Activated CD4-positive, CD25-positive, alpha-beta regulatory T cell (primary cell): ENCODE results near the gene MRPL55.
A peak's percentile ranks its signal among the peaks of the same experiment; 100 is the strongest.

Source experiments
- DNase-seq, 4 experiments: peaks; one replicate each; lab custom pipeline; 2025; lab: John Stamatoyannopoulos, UW

Gene MRPL55

GRCh38 chr1:228084797-228085196, 24.3 kb downstream of the MRPL55 start:
- DNase-seq, result no peak

DNA sequence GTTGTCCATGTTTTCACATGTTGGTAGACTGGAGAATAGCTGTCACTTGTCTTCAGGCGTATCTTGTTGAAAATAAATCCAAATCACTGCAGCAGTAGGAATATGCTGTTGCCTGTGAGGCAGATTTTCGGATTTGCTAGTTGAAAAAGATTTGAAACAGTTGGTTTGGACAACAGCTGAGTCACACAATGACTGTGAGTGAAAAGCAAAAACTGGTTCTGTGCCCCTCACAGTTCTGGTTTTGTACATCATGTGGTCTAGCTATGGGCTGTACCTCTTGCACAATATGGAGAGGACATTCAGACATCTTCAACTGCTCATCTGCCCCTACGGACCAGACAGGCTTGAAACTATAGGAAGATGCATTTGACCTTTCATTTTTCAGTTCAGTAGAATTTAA, 24.8 kb downstream of the MRPL55 start:
- DNase-seq, result no peak

DNA sequence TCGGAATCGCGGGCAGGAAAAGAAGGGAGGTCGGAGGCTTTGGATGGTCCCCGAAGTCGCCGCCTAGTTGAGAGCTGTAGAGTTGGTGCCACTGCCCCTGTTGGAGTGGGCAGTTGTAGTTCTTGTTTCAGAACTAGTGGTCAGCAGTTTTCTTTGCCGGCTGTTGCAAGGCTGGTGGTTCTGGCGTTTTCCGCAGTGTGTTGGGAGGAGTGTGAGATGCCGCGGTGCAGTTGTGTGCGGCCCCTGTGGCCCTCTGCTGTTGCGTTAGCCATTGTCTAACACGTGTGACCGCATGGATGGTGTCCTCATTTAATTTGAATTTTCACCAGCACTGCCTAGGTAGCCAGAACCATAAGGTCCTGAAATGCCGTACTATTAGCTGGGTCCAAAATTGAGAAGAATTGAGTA, 25.2 kb downstream of the MRPL55 start:
- DNase-seq, result no peak

- peak in 1 of 4 experiments; percentile 48 for DNase-seq
Observed at GRCh38 chr1:228082918-228083870, 25.9 kb downstream of the MRPL55 start.

DNA sequence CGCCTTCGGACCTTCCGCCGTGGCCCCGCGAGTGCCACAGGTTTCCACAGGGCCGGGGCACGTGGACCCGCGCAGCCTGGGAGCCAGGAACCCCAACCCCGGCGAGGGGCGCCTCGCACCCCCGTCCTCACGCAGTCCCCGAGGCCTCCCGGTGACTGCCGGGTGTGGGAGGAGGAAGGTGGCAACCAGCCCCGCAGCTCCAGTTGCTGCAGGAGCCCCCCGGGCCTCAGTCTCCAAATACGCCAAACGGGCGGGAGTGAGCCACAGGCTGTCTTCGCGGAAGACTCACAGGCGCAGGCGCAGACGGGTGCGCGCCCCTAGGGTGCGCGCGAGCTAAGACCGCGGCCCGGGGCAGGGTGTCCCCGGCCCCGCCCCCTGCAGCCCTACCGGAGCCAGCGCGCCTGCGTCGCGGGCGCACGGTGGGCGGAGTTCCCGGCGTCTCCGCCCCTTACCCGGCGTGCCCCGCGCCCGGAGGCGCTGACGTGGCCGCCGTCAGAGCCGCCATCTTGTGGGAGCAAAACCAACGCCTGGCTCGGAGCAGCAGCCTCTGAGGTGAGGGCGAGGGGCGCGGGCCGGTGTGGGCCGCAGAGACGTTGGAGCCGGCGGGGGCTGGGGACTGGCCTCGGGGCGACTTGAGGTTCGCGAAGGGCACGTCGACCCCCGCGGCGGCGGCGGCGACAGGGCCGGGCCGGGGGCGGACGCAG, 26.7 kb downstream of the MRPL55 start, which contains the start of gene ARF1:
Gene ARF1, plus strand, starts transcription at position 495 of the 704 bp plus-strand sequence. CDS start 14,407 bp downstream, outside the sequence.
- DNase-seq, result peak; percentile 88 to 93 (median 89)

DNA sequence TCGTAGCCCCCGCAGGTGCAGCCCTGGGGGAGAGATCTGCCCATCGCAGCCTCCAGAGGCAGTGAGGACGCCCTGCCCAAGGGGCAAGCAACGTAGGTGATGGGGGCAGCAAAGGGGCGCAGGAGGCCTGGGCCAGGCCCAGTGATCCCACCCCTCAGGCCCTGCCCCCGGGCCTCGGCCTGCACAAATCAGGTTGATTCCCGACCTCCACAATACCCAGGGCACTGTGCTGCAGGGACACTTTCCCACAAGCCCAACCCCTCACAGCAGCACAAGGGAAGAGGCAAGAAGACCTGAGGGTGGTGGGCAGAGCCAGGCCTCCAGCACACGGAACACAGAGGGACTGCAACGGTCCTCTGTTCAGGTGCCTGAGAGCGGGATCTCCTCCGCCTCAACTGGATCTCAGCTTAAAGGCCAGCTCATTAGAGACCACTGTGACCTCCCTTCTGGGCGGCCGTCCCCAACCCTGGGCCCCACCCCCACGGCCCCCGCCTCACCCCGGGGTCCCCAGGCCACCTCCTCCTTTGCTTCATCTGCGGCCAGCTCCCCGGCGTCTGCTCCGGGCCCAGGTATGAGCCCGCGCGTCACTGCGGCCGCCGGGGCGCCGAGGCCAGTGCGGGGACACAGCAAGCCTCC, 27.4 kb downstream of the MRPL55 start:
- DNase-seq, result no peak

GRCh38 chr1:228081144-228081543, 28.0 kb downstream of the MRPL55 start:
- DNase-seq, result no peak

- no peak for DNase-seq
Observed at GRCh38 chr1:228079601-228080263, 29.4 kb downstream of the MRPL55 start.

DNA sequence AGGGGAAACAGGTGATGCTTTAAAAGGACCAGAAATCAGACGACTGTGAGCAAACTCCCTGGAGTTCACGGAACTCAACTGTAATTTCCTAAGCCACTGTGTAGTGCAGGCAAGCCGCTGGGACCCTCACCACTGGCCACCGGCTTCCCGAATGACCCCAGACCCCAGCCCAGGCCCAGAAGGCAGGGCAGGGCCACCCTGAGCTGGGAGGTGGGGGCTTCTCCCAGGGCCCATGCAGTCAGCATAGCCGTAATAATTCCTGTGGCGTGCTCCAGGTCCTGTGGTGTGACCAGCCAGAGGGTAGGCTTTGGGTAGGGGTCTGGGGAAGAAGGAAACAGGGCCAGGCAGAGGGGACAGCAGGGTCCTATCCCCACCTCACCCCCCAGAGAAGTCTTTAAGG, 30.1 kb downstream of the MRPL55 start:
- no peak for DNase-seq

GRCh38 chr1:228077565-228078330, 31.4 kb downstream of the MRPL55 start:
- DNase-seq, result no peak

DNA sequence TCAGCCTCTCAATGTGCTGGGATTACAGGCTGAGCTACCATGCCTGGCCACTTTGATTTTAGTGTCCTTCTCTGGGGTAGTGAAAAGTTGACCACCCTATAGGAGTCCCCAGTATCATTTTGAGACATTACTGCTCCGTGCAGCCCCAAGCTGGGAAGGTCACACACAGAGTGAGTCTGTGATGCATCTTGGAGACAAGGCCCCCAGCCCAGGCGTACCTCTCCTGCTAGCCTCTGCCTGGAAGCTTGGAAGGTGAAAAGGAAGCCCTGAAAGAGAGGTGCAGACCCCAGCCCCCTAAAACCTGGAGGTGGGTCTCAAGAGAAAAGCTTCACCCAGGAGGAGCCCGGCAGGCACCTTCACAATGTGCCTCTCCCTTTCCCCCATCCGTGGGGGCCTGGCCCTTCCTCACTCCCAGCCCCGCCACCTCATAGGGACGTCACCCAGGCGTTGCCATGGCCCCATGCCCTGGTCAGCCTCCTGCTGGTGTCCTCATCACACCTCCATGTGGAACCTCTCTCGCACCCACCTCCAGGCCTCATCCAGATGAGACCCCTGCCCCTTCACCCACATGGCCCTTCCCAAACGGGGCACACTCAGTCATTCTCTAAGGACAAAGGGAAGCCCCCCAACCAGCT, 32.2 kb downstream of the MRPL55 start:
- no peak for DNase-seq

DNA sequence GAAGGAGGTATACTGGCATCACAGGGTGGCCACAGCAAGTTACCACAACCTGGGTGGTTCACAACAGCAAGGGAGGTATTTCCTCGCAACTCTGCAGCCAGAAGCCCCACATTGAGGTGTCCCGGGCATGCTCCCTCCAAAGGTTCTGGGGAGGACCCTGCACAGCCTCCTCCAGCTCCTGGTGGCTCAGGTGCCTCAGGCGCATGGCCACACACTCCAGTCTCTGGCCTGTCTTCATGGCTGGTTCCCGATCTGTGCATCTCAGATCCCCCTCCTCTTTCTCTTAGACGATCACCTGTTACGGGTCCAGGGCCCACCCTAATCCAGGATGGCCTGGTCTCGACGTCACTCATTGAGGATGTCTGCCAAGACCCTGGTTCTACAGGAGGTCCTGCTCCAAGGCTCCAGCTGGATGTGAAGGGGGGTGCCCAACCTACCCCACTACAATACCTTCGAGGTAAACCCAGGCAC, 33.3 kb downstream of the MRPL55 start:
- no peak for DNase-seq

- DNase-seq, result no peak
Observed at GRCh38 chr1:228074954-228075730, 34.0 kb downstream of the MRPL55 start.

- no peak for DNase-seq
Observed at GRCh38 chr1:228073857-228074545, 35.1 kb downstream of the MRPL55 start.

GRCh38 chr1:228073061-228073856, 35.8 kb downstream of the MRPL55 start:
- no peak for DNase-seq

GRCh38 chr1:228072658-228073043, 36.4 kb downstream of the MRPL55 start:
- DNase-seq, result no peak

GRCh38 chr1:228071839-228072657, 37.1 kb downstream of the MRPL55 start:
- no peak for DNase-seq
